ENCODE measurements around the gene FLNB. TPM values are rescaled to one million over a fixed set of nuclear protein-coding genes. Genes with fewer than 3 reads are reported as not detected.

FLNB gene
- total and polyA plus RNA-seq, 2 of the 4 experiments (the other 2 are of a cell fraction) = 78.0 to 136 TPM

DNA sequence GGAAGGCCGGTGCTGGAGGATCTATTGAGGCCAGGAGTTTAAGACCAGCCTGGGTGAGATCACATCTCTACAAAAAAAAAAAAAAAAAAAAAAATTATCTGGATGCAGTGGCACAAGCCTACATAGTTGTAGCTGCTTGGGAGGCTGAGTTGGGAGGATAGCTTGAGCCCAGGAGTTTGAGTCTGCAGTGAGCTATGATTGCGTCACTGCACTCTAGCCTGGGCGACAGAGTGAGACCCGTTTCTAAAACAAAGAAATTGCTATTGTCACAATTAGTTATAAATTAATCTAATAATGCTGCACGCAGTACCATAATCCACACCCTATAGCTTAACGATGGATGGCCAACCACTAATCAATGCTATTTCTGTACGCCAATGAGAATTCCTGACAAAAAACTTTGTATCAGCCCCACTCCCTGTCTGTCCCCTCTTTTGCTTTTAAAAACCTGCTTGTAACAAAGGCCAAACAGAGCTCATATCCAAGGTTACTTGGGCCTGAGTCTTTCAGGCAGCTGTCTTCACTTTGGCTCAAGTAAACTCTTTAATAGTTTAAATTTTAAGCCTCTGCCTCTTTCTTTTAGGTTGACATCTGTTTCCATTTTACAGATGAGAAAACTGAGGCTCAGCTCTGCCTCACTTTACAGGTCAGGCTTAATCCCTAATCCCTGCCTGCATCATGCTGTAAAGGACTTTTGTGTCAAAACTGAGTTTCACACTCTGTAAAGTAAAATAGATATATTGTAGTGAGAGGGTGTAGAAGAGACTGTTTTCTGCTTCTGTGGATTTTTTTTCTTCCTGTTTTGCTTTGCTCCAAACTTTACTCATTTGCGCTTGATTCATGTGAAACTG, 10.9 kb downstream of the FLNB start:
- in situ Hi-C loops (cut with MboI; ENCODE audit: low sequenced_read_pairs) = no loop called here
- Histone ChIP-seq H3K14ac (replicated peaks; ENCODE audit: low read depth, low read length) (no peak overlapping the region), H3K79me1 (ENCODE audit: low read depth in 1 of 2, low read length in 2 of 2) (peaks cover 9 to 90% of the 10 kb centered on the region in 2 experiments), H3K9ac (ENCODE audit: low read depth, low read length) (no peak overlapping the region), H2BK120ac (ENCODE audit: low read depth, low read length) (no peak overlapping the region), H3K27ac (ENCODE audit: insufficient read depth, low read length) (no peak overlapping the region), H3K4me1 (ENCODE audit: control insufficient read depth, insufficient read depth, low read length) (peaks cover 22% of the 10 kb centered on the region), H3K4me3 (ENCODE audit: insufficient read depth, low read depth, low read length) (no peak overlapping the region), H3K4ac (ENCODE audit: low read depth, low read length) (no peak overlapping the region), H2BK20ac (ENCODE audit: low read depth, low read length) (no peak overlapping the region), H3K9me3 (ENCODE audit: control insufficient read depth, insufficient read depth, low read length) (no peaks in the 10 kb centered on the region), H2BK15ac (ENCODE audit: low read depth, low read length) (no peak overlapping the region), H2AFZ (replicated peaks; ENCODE audit: low read length, poor library complexity) (no peak overlapping the region), H3K56ac (ENCODE audit: extremely low read depth, insufficient read depth, low read length) (no peak overlapping the region), H4K8ac (ENCODE audit: low read depth in 2 of 2, low read length in 2 of 2) (no peak overlapping the region), H3K4me2 (ENCODE audit: low read depth, low read length) (no peak overlapping the region), H3K23ac (ENCODE audit: low read depth, low read length) (no peak overlapping the region), H3K36me3 (ENCODE audit: control insufficient read depth, insufficient read depth, low read length) (peaks cover 5% of the 10 kb centered on the region; the same call in 1 of the 2 replicates), H4K91ac (ENCODE audit: insufficient read depth, low read depth, low read length) (no peak overlapping the region), H3K27me3 (ENCODE audit: control insufficient read depth, insufficient read depth, low read length) (no peaks in the 10 kb centered on the region), H2AK5ac (ENCODE audit: low read depth, low read length) (no peak overlapping the region), H2BK5ac (ENCODE audit: low read depth, low read length, poor library complexity, severe bottlenecking) (no peak overlapping the region), H3K9me1 (ENCODE audit: insufficient read depth, low read length) (peaks cover 31% of the 10 kb centered on the region), H4K20me1 (ENCODE audit: insufficient read depth, low read length) (peaks cover 87% of the 10 kb centered on the region), H4K5ac (ENCODE audit: low read depth, low read length) (no peak overlapping the region), H2AK9ac (replicated peaks; ENCODE audit: low read depth, low read length, poor library complexity) (no peak overlapping the region), H3K18ac (ENCODE audit: low read depth, low read length) (no peak overlapping the region)
- BruUV-seq (replicated peaks) = no TSS peak
- WGBS, 2 experiments (ENCODE audit: extremely low coverage in 2 of 2, insufficient read length in 1 of 2) = 90% methylated on average over 2 of the region's 8 CpGs; no CpG with 5 or more reads in 1 of the 2 experiments
- dilution Hi-C loops (cut with HindIII; ENCODE audit: low sequenced_read_pairs, unreplicated experiment) = no loop called here
- DNase-seq (no peak), ATAC-seq (ENCODE audit: low read depth) (no peak)
- POLR2A ChIA-PET (ENCODE audit: unreplicated experiment) = no interaction called here
- TF ChIP-seq CEBPB (IDR thresholded peaks at IDR 0.05; ENCODE audit: low read depth, low read length) (peak; percentile 38; the same call in 1 of the 2 replicates), MAZ (IDR thresholded peaks at IDR 0.05; ENCODE audit: borderline replicate concordance, low read depth, low read length) (no peak), FOS (IDR thresholded peaks at IDR 0.05; ENCODE audit: low read depth, low read length) (no peak)
- CTCF ChIA-PET = interaction anchor here (1.7 kb wide), 1 partner anchor 12 kb away, joined by 3 read pairs; no protein-coding TSS in a partner anchor
- intact Hi-C loops (cut with micrococcal nuclease) = no loop called here
